Activated CD4-positive, alpha-beta T cell treated with anti-CD3 and anti-CD28 coated beads for 24 hours (primary cell): ENCODE data around the gene PAGE2.
"Not testable (repeated sequence)": the region's sequence is repeated elsewhere in the genome, so short reads cannot be mapped to it uniquely, and the experiment has no call there.

Experiments
- DNase-seq, 2 donors: peaks; one replicate each; pipeline ENCODE4 v3.0.0-alpha.2; 2020; ENCODE audit warnings: low read depth in 2 of 2

PAGE2 gene

DNA sequence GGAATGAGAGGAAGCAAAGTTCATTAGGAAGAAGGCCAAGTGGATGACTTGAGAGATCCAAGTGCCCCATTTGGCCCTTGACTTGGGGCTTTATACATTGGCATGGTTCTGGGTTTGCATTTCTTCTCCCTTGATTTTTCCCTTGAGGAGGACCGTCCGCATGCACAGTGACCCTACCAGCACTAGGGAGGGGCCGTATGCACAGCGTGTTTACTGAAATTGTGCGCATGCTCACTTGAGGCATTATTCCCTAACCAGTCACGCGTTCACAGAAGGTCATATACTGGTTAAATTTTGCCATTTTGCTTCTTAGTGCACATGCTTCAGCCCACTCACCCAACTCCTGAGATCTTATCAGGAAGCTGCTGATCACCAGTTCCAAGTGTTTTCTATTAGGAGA is 35.1 kb downstream of the PAGE2 start:
- no peak for DNase-seq

DNA sequence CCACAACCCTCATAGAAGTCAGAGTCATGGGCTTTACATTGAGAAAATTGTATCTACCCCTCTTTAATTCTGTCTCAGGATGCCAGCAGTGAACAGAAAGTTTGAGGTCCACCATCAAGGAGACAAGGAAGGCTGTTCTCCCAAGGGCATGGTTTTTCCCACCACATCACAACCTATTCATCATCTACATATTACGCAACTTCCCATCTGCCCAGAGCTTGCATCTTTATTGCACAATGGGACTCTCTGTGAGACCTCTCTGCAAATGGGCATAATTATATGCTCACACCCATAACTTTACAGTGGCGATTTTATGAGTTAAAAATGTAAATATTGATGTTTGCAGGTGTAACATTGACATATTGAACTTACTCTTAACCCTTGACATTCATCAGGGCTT is 38.9 kb downstream of the PAGE2 start:
- no peak for DNase-seq

DNA sequence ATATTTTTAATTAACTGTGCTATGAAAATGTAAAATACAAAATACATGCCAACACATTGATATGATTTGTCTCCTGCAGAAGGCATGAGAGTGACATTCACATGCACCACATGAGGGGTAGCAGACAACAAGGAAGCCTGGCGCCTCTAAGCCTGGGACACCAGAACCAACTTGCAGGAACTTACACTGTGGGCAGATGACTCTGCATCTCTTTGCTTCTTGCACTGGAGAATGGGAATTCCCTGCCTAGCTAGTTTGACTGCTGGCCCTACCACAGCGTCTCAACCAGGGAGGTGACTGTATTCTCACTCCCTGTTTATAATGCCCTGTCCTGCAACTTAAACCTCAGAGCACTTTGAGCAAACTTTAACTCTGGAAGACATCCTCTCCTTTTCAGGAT is 40.5 kb downstream of the PAGE2 start:
- DNase-seq, result no peak

DNA sequence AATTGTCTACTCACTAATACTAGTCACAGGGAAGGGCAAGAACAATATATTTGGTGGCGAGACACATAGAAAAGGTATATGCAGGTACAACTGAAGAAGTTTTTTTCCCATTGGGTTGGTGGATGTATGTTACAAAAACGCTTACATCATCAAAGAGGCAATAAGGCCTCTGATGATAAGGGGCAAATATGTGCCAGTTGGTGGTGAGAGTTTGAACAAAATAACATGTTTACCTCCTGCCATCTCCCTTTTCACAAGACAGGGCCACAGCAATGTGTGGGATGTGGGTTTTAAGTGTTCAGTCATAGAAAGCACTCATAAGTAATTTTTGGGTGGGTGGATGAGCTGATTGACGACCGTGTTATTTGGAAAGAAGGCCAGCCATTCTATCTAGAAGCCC is 41.7 kb downstream of the PAGE2 start:
- DNase-seq, result no peak

DNA sequence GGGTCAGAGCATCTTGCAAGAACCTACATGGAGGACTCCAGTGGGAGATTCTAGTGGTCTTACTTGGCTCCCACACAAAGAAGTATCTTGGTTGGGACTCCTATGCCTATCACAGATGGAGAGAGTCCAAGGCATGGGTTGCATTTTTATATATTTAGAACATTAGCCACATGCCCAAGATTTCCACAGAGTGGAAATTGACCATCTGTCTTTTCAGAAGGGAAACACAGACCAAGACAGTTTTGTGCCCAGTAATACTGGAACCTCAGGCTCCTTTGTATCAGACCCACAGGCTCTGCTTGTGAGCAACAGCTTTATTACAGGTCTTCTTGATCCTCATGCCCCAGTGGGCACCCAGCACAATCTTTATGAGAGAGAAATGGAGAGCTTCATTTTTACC is 43.6 kb downstream of the PAGE2 start:
- DNase-seq, result no peak

DNA sequence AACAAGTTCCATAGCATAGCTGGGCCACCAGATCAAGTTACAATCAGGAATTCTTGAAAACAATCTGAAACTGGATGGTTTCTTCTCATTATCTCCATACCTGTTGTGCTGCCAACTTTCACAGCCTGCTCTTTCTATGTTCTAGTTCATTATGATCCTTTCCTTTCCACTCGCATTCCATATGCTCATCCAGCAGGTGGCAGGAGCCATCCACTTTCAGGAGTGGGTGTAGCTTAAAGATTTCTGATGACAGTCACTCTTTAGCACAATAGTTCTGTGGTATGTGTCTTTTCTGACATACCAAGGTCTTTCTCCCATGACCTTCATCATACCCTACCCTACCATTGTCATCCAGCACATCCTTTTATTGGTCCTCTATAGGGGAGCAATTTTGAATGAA is 46.4 kb downstream of the PAGE2 start:
- peak in 1 of 2 donors; percentile 0 for DNase-seq

DNA sequence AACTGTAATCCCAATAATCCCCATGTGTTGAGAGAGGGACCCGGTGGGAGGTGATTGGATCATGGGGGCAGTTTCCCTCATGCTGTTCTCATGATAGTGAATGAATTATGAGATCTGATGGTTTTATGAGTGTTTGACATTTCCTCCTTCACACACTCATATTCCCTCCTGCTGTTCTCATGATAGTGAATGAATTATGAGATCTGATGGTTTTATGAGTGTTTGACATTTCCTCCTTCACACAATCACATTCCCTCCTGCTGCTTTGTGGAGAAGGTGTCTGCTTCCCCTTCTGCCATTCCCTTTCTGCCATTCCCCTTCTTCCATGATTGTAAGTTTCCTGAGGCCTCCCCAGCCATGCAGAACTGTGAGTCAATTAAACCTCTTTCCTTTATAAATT is 52.0 kb downstream of the PAGE2 start:
- not testable (repeated sequence) for DNase-seq
